ENCODE data around the gene SLC23A2.

- TF ChIP-seq POLR2AphosphoS5 (IDR thresholded peaks at IDR 0.05; ENCODE audit: borderline replicate concordance, low read depth, low read length) (no peak), EZH2 (IDR thresholded peaks at IDR 0.05) (no peak), FOXP2 (optimal IDR thresholded peaks at IDR 0.05; ENCODE audit: control extremely low read depth, extremely low read length, insufficient read depth) (no peak)
Measured at GRCh38 chr20:4957187-4957586, 44.1 kb downstream of the SLC23A2 start.

All from SK-N-MC (cell line).